ENCODE data around the gene BRD8. TPM values are rescaled to one million over a fixed set of nuclear protein-coding genes. Genes with fewer than 3 reads are reported as not detected.

The BRD8 gene
- total RNA-seq, 1 donor from 2014 or later = 62.3 TPM

DNA sequence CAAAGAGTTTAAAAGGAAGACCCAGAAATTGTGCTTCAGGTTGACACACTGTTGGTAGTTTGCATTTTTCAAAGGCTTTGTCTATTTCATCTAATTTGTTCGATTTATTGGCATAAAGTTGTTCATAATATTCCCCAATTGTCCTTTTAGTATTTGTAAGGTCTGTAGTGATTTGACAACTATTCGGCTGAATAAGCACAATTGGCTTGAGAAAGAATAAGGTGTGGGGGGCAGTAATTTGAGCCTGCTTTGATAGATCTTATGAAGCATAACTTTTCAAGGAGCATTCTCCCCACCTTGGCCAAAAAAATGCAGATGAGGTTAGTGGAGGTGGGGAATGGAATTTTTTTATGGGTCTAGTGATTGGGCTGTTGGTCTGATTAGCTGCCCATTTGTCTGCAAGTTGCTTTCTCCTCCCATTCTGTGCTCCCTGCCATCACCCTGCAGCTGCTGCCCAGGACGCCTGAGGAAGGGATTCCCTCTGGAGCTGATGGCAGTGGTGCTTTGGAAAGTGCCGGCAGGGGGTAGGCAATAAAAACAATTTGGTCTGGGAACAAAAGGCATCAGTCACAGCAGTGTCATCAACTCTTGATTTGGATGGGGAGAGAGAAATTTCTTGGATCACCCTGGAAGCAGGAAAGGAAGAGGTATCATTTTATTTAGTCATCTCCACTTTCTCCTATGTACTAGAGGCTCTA lies 68.0 kb downstream of the BRD8 start:
- Mint-ChIP-seq H3K27me3 (ENCODE audit: unreplicated experiment) (no peaks in the 10 kb centered on the region), H3K27ac (ENCODE audit: unreplicated experiment) (no peak overlapping the region), H3K36me3 (ENCODE audit: unreplicated experiment) (no peaks in the 10 kb centered on the region), H3K9me3 (ENCODE audit: unreplicated experiment) (no peaks in the 10 kb centered on the region), H3K4me3 (ENCODE audit: unreplicated experiment) (no peak overlapping the region), H3K4me1 (ENCODE audit: low read depth, unreplicated experiment) (no peaks in the 10 kb centered on the region)
- TF ChIP-seq, protein P1, sequence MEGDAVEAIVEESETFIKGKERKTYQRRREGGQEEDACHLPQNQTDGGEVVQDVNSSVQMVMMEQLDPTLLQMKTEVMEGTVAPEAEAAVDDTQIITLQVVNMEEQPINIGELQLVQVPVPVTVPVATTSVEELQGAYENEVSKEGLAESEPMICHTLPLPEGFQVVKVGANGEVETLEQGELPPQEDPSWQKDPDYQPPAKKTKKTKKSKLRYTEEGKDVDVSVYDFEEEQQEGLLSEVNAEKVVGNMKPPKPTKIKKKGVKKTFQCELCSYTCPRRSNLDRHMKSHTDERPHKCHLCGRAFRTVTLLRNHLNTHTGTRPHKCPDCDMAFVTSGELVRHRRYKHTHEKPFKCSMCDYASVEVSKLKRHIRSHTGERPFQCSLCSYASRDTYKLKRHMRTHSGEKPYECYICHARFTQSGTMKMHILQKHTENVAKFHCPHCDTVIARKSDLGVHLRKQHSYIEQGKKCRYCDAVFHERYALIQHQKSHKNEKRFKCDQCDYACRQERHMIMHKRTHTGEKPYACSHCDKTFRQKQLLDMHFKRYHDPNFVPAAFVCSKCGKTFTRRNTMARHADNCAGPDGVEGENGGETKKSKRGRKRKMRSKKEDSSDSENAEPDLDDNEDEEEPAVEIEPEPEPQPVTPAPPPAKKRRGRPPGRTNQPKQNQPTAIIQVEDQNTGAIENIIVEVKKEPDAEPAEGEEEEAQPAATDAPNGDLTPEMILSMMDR (IDR thresholded peaks at IDR 0.05; ENCODE audit: partially characterized antibody, unreplicated experiment) = no peak
- DNase-seq = peak; percentile 28

DNA sequence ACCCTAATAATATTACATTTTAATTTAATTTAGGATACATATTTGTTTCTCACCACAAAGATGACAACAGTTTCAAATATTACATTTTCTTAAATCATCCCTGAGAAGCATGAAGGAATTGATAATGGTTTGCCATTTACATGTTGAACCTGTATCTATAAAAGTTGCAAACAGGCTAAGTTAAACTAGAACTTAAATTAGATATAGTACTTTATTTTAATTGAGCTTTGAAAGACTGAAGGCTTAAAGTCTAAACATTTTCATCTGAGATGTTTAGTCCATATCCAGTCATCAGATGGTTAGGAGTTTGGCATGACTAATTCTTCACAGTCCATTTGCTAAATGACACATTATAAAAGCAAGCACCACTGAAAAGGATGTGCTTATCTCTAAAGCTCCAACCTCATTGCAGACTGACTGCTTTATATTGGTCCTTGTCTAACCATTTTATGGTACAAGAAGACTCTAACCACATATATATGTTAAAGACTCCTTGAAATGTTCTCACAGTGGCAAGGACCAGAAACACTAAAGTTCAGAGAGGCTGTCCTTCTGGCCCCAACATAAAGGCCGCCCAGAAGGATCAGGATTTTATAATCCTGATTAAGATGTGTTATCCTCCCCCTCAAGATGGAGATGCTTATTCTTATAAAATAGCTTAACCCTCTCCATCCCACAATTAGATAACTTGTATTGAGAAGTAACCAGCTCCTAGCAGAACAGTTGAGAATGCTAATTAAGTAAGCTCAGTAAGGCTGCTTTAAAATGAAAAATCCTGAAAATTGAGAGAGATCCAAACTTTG lies 68.8 kb downstream of the BRD8 start:
- Mint-ChIP-seq H3K4me3 (ENCODE audit: unreplicated experiment) (no peak overlapping the region), H3K27ac (ENCODE audit: unreplicated experiment) (no peak overlapping the region), H3K27me3 (ENCODE audit: unreplicated experiment) (no peaks in the 10 kb centered on the region), H3K4me1 (ENCODE audit: low read depth, unreplicated experiment) (no peaks in the 10 kb centered on the region), H3K9me3 (ENCODE audit: unreplicated experiment) (no peaks in the 10 kb centered on the region), H3K36me3 (ENCODE audit: unreplicated experiment) (no peaks in the 10 kb centered on the region)
- no peak for DNase-seq
- TF ChIP-seq, protein P1 (IDR thresholded peaks at IDR 0.05; ENCODE audit: partially characterized antibody, unreplicated experiment) = no peak

DNA sequence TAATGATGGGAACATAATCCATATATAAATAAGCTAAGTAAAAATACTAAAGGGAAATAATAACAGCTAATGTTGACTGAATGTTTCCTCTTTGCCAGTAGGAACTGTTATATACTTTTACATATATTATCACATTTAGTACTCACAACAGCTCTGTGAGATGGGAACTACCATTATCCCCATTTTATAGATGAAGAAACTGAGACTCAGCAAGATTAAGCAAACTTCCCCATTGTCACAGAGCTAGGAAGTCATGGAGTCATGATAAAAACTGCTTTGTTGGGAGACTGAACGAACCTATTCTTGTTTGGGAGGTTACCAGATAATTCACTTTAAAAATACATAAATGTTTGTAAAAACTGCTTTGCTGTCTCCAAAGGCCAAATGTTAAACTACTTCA lies 71.2 kb downstream of the BRD8 start:
- no peaks in the 10 kb centered on the region for H3K27me3 Mint-ChIP-seq (ENCODE audit: unreplicated experiment)
- no peaks in the 10 kb centered on the region for H3K4me1 Mint-ChIP-seq (ENCODE audit: low read depth, unreplicated experiment)
- TF ChIP-seq, protein P1 (IDR thresholded peaks at IDR 0.05; ENCODE audit: partially characterized antibody, unreplicated experiment) = no peak
- no peak overlapping the region for H3K4me3 Mint-ChIP-seq (ENCODE audit: unreplicated experiment)
- H3K9me3 Mint-ChIP-seq (ENCODE audit: unreplicated experiment) = no peaks in the 10 kb centered on the region
- H3K36me3 Mint-ChIP-seq (ENCODE audit: unreplicated experiment) = no peaks in the 10 kb centered on the region
- H3K27ac Mint-ChIP-seq (ENCODE audit: unreplicated experiment) = no peak overlapping the region
- DNase-seq = no peak

DNA sequence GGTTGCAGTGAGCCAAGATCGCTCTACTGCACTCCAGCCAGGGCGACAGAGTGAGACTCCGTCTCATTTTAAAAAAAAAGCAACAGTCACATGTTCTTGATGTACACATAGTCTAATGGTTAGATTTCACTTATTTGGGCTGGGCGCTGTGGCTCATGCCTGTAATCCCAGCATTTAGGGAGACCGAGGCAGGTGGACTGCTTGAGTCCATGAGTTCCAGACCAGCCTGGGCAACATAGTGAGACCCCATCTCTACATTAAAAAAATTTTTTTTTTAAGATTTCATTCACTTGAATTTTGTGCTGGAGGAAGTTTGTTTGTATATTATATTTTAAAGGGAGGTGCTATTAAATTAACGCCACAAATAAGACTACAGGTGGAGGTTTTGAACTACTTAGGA lies 72.7 kb downstream of the BRD8 start:
- H3K27me3 Mint-ChIP-seq (ENCODE audit: unreplicated experiment) = peaks cover 1% of the 10 kb centered on the region
- no peaks in the 10 kb centered on the region for H3K4me1 Mint-ChIP-seq (ENCODE audit: low read depth, unreplicated experiment)
- H3K4me3 Mint-ChIP-seq (ENCODE audit: unreplicated experiment) = no peak overlapping the region
- peaks cover 1% of the 10 kb centered on the region for H3K9me3 Mint-ChIP-seq (ENCODE audit: unreplicated experiment)
- no peaks in the 10 kb centered on the region for H3K36me3 Mint-ChIP-seq (ENCODE audit: unreplicated experiment)
- DNase-seq = no peak
- TF ChIP-seq, protein P1 (IDR thresholded peaks at IDR 0.05; ENCODE audit: partially characterized antibody, unreplicated experiment) = no peak
- H3K27ac Mint-ChIP-seq (ENCODE audit: unreplicated experiment) = no peak overlapping the region

DNA sequence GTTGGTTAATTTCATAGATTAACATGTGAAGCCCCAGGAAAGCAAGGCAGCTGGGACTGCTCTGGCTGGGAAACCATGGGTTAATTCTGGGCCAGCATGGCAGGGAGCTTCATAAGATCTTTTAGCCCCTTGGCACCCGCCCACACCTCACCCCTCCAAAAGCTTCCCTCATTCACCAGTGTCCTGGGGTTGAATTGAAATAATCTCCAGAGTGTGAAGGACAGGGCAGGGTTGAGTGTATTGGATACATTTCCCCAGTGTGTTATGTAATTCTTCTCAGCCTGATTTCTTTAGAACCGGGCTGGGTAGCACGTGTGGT lies 75.2 kb downstream of the BRD8 start:
- TF ChIP-seq, protein P1 (IDR thresholded peaks at IDR 0.05; ENCODE audit: partially characterized antibody, unreplicated experiment) = no peak
- H3K4me1 Mint-ChIP-seq (ENCODE audit: low read depth, unreplicated experiment) = no peaks in the 10 kb centered on the region
- H3K27me3 Mint-ChIP-seq (ENCODE audit: unreplicated experiment) = peaks cover 4% of the 10 kb centered on the region
- H3K27ac Mint-ChIP-seq (ENCODE audit: unreplicated experiment) = no peak overlapping the region
- peaks cover 8% of the 10 kb centered on the region for H3K36me3 Mint-ChIP-seq (ENCODE audit: unreplicated experiment)
- H3K9me3 Mint-ChIP-seq (ENCODE audit: unreplicated experiment) = peaks cover 1% of the 10 kb centered on the region
- DNase-seq = no peak
- no peak overlapping the region for H3K4me3 Mint-ChIP-seq (ENCODE audit: unreplicated experiment)

All from glutamatergic neuron (in vitro differentiated cells).